IMR-90 (cell line): Measurements from ENCODE around the gene CAMK2D. TPM values are rescaled to one million over a fixed set of nuclear protein-coding genes. Genes with fewer than 3 reads are reported as not detected.

ENCODE experiments used
- ATAC-seq: fragments of 200-7000 bp; cut with Tn5 transposase; 2 replicates; pipeline ENCODE4 v1.9.1; 2020; ENCODE audit warnings: low read depth, mild to moderate bottlenecking, moderate library complexity
- BruUV-seq: library from RNA; stranded (reverse); fragments of 400-500 nt; replicated peaks from 2 replicates; lab custom pipeline; 2021; lab: Mats Ljungman, UMichigan
- CTCF ChIA-PET: fragments of 300-600 bp; formaldehyde crosslinking; extraction: SDS; loops from one replicate; lab custom pipeline; 2021; ENCODE audit warnings: antibody characterized with exemption; lab: Yijun Ruan, JAX
- POLR2A ChIA-PET: fragments of 300-600 bp; sonication (Branson Sonifier 250); formaldehyde crosslinking; loops from one replicate; lab custom pipeline; 2022; ENCODE audit warnings: antibody characterized with exemption; ENCODE audit not compliant: unreplicated experiment; lab: Charles Lee
- DNase-seq: peaks from one replicate; pipeline ENCODE4 v3.0.0; 2013
- H2AFZ ChIP-seq: replicated peaks from 2 replicates; pipeline ENCODE3; 2013; ENCODE audit warnings: low read length, mild to moderate bottlenecking; ENCODE audit not compliant: poor library complexity
- H2AK5ac ChIP-seq: 2 replicates; pipeline ENCODE4 v1.6.1; 2013; ENCODE audit warnings: low read depth, low read length, inconsistent platforms
- H2AK9ac ChIP-seq: replicated peaks from 2 replicates; pipeline ENCODE3; 2013; ENCODE audit warnings: mild to moderate bottlenecking, low read depth, low read length, moderate library complexity; ENCODE audit not compliant: poor library complexity
- H2BK120ac ChIP-seq: 2 replicates; pipeline ENCODE4 v1.6.1; 2013; ENCODE audit warnings: low read depth, low read length, inconsistent platforms
- H2BK15ac ChIP-seq: 3 replicates; pipeline ENCODE4 v1.6.1; 2013; ENCODE audit warnings: low read depth, low read length, inconsistent platforms
- H2BK20ac ChIP-seq: 2 replicates; pipeline ENCODE4 v1.6.1; 2013; ENCODE audit warnings: low read depth, mild to moderate bottlenecking, inconsistent platforms, low read length, moderate library complexity
- H2BK5ac ChIP-seq: 2 replicates; pipeline ENCODE4 v1.6.1; 2013; ENCODE audit warnings: mild to moderate bottlenecking, low read depth, low read length, inconsistent platforms; ENCODE audit not compliant: poor library complexity, severe bottlenecking
- H3K14ac ChIP-seq: replicated peaks from 2 replicates; pipeline ENCODE4 v1.6.1; 2013; ENCODE audit warnings: low read depth, low read length, inconsistent platforms
- H3K18ac ChIP-seq: 2 replicates; pipeline ENCODE4 v1.6.1; 2013; ENCODE audit warnings: low read depth, low read length, control low read depth
- H3K23ac ChIP-seq: 2 replicates; pipeline ENCODE4 v1.6.1; 2013; ENCODE audit warnings: low read depth, low read length, inconsistent platforms
- H3K27ac ChIP-seq: 2 replicates; pipeline ENCODE4 v1.5.1; 2013; ENCODE audit warnings: mild to moderate bottlenecking, control low read depth, low read length; ENCODE audit not compliant: insufficient read depth
- H3K27me3 ChIP-seq: 2 replicates; pipeline ENCODE4 v1.6.1; 2013; ENCODE audit warnings: low read length; ENCODE audit not compliant: control insufficient read depth, insufficient read depth
- H3K36me3 ChIP-seq: 2 replicates; pipeline ENCODE4 v1.6.1; 2013; ENCODE audit warnings: low read length, mixed read lengths; ENCODE audit not compliant: control insufficient read depth, insufficient read depth
- H3K4ac ChIP-seq: 2 replicates; pipeline ENCODE4 v1.6.1; 2013; ENCODE audit warnings: low read depth, low read length, inconsistent platforms
- H3K4me1 ChIP-seq: 2 replicates; pipeline ENCODE4 v1.6.1; 2013; ENCODE audit warnings: low read length, mixed read lengths; ENCODE audit not compliant: control insufficient read depth, insufficient read depth
- H3K4me2 ChIP-seq: 2 replicates; pipeline ENCODE4 v1.6.1; 2013; ENCODE audit warnings: low read depth, mild to moderate bottlenecking, control low read depth, low read length, moderate library complexity
- H3K4me3 ChIP-seq: 2 replicates; pipeline ENCODE4 v1.5.1; 2013; ENCODE audit warnings: low read depth, mild to moderate bottlenecking, control low read depth, low read length, moderate library complexity; ENCODE audit not compliant: insufficient read depth
- H3K56ac ChIP-seq: 2 replicates; pipeline ENCODE4 v1.6.1; 2013; ENCODE audit warnings: low read length, inconsistent platforms; ENCODE audit not compliant: insufficient read depth; ENCODE audit errors: extremely low read depth
- H3K79me1 ChIP-seq, 2 experiments: 2 replicates each; pipeline ENCODE4 v1.6.1; 2013; ENCODE audit warnings: low read length in 2 of 2, inconsistent platforms in 1 of 2, low read depth in 1 of 2
- H3K9ac ChIP-seq: 2 replicates; pipeline ENCODE4 v1.6.1; 2013; ENCODE audit warnings: low read depth, low read length, control low read depth
- H3K9me1 ChIP-seq: 2 replicates; pipeline ENCODE4 v1.6.1; 2013; ENCODE audit warnings: low read length, inconsistent platforms; ENCODE audit not compliant: insufficient read depth
- H3K9me3 ChIP-seq: 2 replicates; pipeline ENCODE4 v1.6.1; 2013; ENCODE audit warnings: low read length; ENCODE audit not compliant: control insufficient read depth, insufficient read depth
- H4K20me1 ChIP-seq: 2 replicates; pipeline ENCODE4 v1.6.1; 2013; ENCODE audit warnings: low read length, inconsistent platforms; ENCODE audit not compliant: insufficient read depth
- H4K5ac ChIP-seq: 2 replicates; pipeline ENCODE4 v1.6.1; 2013; ENCODE audit warnings: mild to moderate bottlenecking, low read depth, low read length, control low read depth
- H4K8ac ChIP-seq, 2 experiments: 2 replicates each; pipeline ENCODE4 v1.6.1; 2013; ENCODE audit warnings: low read depth in 2 of 2, low read length in 2 of 2, control low read depth in 1 of 2, inconsistent platforms in 1 of 2
- H4K91ac ChIP-seq: 2 replicates; pipeline ENCODE4 v1.6.1; 2013; ENCODE audit warnings: low read depth, low read length, inconsistent platforms; ENCODE audit not compliant: insufficient read depth
- BHLHE40 ChIP-seq: fragments of 150-350 bp; IDR thresholded peaks from 2 replicates; pipeline ENCODE4 v1.6.1; 2016; ENCODE audit warnings: mild to moderate bottlenecking, low read depth, low read length
- CEBPB ChIP-seq: IDR thresholded peaks from 2 replicates; pipeline ENCODE4 v1.6.1; 2012; ENCODE audit warnings: low read depth, low read length, improper control_type of control experiment
- CHD1 ChIP-seq: IDR thresholded peaks from 2 replicates; pipeline ENCODE4 v1.6.1; 2012; ENCODE audit warnings: low read depth, low read length, improper control_type of control experiment
- ELK1 ChIP-seq: fragments of 150-350 bp; IDR thresholded peaks from 2 replicates; pipeline ENCODE4 v1.6.1; 2016; ENCODE audit warnings: low read depth, mild to moderate bottlenecking, low read length, moderate library complexity, borderline replicate concordance
- FOS ChIP-seq: fragments of 150-350 bp; IDR thresholded peaks from 2 replicates; pipeline ENCODE4 v1.6.1; 2016; ENCODE audit warnings: low read depth, low read length
- MAFK ChIP-seq: IDR thresholded peaks from 2 replicates; pipeline ENCODE4 v1.6.1; 2012; ENCODE audit warnings: low read depth, low read length, improper control_type of control experiment
- MAZ ChIP-seq: IDR thresholded peaks from 2 replicates; pipeline ENCODE4 v1.6.1; 2012; ENCODE audit warnings: low read depth, mild to moderate bottlenecking, low read length, improper control_type of control experiment, moderate library complexity, borderline replicate concordance
- MXI1 ChIP-seq: IDR thresholded peaks from 2 replicates; pipeline ENCODE4 v1.6.1; 2012; ENCODE audit warnings: low read depth, mild to moderate bottlenecking, low read length, moderate library complexity, borderline replicate concordance
- NFE2L2 ChIP-seq: fragments of 150-350 bp; IDR thresholded peaks from 2 replicates; pipeline ENCODE4 v1.6.1; 2016; ENCODE audit warnings: low read depth, mild to moderate bottlenecking, low read length
- POLR2A ChIP-seq: IDR thresholded peaks from 2 replicates; pipeline ENCODE4 v1.6.1; 2012; ENCODE audit warnings: mild to moderate bottlenecking, low read depth, low read length
- RAD21 ChIP-seq: IDR thresholded peaks from 2 replicates; pipeline ENCODE4 v1.6.1; 2012; ENCODE audit warnings: low read length, improper control_type of control experiment
- RCOR1 ChIP-seq: IDR thresholded peaks from 2 replicates; pipeline ENCODE4 v1.6.1; 2012; ENCODE audit warnings: mild to moderate bottlenecking, low read length, improper control_type of control experiment; ENCODE audit not compliant: insufficient replicate concordance
- RFX5 ChIP-seq: IDR thresholded peaks from 2 replicates; pipeline ENCODE4 v1.8.0; 2012; ENCODE audit warnings: low read depth, mild to moderate bottlenecking, low read length, moderate library complexity
- SMC3 ChIP-seq: fragments of 150-350 bp; IDR thresholded peaks from 2 replicates; pipeline ENCODE4 v1.6.1; 2016; ENCODE audit warnings: low read depth, mild to moderate bottlenecking, antibody characterized with exemption, low read length, moderate library complexity
- USF2 ChIP-seq: fragments of 150-350 bp; IDR thresholded peaks from 2 replicates; pipeline ENCODE4 v1.6.1; 2017; ENCODE audit warnings: mild to moderate bottlenecking, antibody characterized with exemption, low read length, low read depth
- WGBS, 2 experiments: methylation state at CpG; one replicate each; pipeline versions ENCODE4 v1.1.5 to v1.1.7; 2013; ENCODE audit warnings: missing lambda C conversion rate in 2 of 2; ENCODE audit not compliant: insufficient read length in 1 of 2; ENCODE audit errors: extremely low coverage in 2 of 2; 5-methylcytosine and 5-hydroxymethylcytosine counted together
- dilution Hi-C: fragments of 300-500 bp; cut with HindIII; formaldehyde crosslinking; loops from one replicate; pipeline ENCODE4 v1.14.3; 2018; ENCODE audit warnings: low sequenced_read_pairs; ENCODE audit not compliant: unreplicated experiment
- in situ Hi-C: fragments of 300-500 bp; cut with MboI; formaldehyde crosslinking; loops from 3 replicates; pipeline ENCODE4 v1.14.3; 2019; ENCODE audit warnings: low sequenced_read_pairs, inconsistent platforms, mixed read lengths
- intact Hi-C: fragments of 100-400 bp; cut with micrococcal nuclease; formaldehyde crosslinking; loops from 2 replicates; pipeline ENCODE4 v1.10.0; 2022
- polyA plus RNA-seq, 3 experiments: library from polyadenylated mRNA; depleted of rRNA; stranded (reverse); fragments of >200 nt; gene quantifications; 2 replicates each; pipeline ENCODE4 v1.2.3, GENCODE V29; 2012; ENCODE audit warnings: low replicate concordance in 1 of 3
- total RNA-seq: library from RNA; depleted of rRNA; stranded (reverse); fragments of >200 nt; gene quantifications from 2 replicates; pipeline ENCODE4 v1.2.3, GENCODE V29; 2012
- TF ChIP-seq, protein P1 (sequence below): conservative IDR thresholded peaks from 2 replicates; pipeline ENCODE4 v1.5.1; 2012; ENCODE audit warnings: mild to moderate bottlenecking, low read depth, low read length, improper control_type of control experiment

The CAMK2D gene
- total and polyA plus RNA-seq, 2 of the 4 experiments (the other 2 are of a cell fraction): 44.6 to 156 TPM

DNA sequence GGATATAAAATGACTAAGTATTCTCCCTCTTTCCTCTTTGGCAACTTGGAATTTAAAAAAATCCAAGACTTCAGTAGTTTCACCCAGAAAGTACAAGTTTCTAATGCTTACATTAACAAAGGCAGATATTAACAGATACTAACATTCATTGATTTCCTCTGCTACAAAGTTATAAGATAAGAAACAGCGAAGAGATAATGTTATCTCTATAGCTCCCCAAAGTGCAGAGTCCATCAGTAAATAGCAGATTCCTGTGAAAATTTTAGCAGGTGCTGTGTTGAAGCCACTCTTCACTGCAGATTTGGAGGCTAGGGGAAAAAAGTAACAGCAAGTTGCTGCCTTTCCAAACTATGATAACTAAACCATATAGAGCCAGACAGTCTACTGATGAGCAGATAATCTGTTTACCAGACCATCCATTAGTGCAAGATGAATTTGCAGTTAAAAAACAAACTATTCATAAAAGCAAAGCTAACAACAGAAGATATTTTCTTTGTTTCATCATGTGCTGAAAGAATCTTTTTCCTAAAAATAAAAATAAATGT lies 3.3 kb upstream of the CAMK2D start:
- H2BK120ac ChIP-seq: no peak overlapping the region
- H3K56ac ChIP-seq: no peak overlapping the region
- no peaks in the 10 kb centered on the region for H3K36me3 ChIP-seq
- in situ Hi-C loops: no loop called here
- no peak overlapping the region for H2BK15ac ChIP-seq
- H3K27me3 ChIP-seq: no peaks in the 10 kb centered on the region
- H2AK5ac ChIP-seq: no peak overlapping the region
- no peak overlapping the region for H3K4ac ChIP-seq
- DNase-seq (no peak), ATAC-seq (no peak)
- no peak overlapping the region for H3K23ac ChIP-seq
- BruUV-seq: no TSS peak
- no peak overlapping the region for H3K27ac ChIP-seq
- no peak overlapping the region for H3K18ac ChIP-seq
- no peak overlapping the region for H3K4me2 ChIP-seq
- CTCF ChIA-PET: no interaction called here
- intact Hi-C loops: loop anchor here (5.0 to 10.0 kb wide), 4 partner anchors 193 to 518 kb away; no protein-coding TSS in a partner anchor
- dilution Hi-C loops: no loop called here
- H2AK9ac ChIP-seq: no peak overlapping the region
- H2AFZ ChIP-seq: no peak overlapping the region
- no peaks in the 10 kb centered on the region for H3K9me3 ChIP-seq
- H4K5ac ChIP-seq: no peak overlapping the region
- WGBS, 2 experiments: no CpG with 5 or more reads among the region's 1 CpG
- H4K8ac ChIP-seq: no peak overlapping the region
- H2BK20ac ChIP-seq: no peak overlapping the region
- H3K4me1 ChIP-seq: no peaks in the 10 kb centered on the region
- H3K14ac ChIP-seq: no peak overlapping the region
- H3K4me3 ChIP-seq: no peak overlapping the region
- H3K9me1 ChIP-seq: no peaks in the 10 kb centered on the region
- H3K9ac ChIP-seq: no peak overlapping the region
- no peaks in the 10 kb centered on the region; the same call in 1 of the 2 replicates for H4K20me1 ChIP-seq
- TF ChIP-seq RAD21 (no peak), SMC3 (no peak), MAZ (no peak), CHD1 (no peak), MAFK (no peak), RFX5 (no peak), BHLHE40 (no peak), MXI1 (no peak), RCOR1 (no peak), USF2 (no peak), POLR2A (no peak), CEBPB (no peak), ELK1 (no peak), FOS (no peak), NFE2L2 (no peak)
- TF ChIP-seq, protein P1, sequence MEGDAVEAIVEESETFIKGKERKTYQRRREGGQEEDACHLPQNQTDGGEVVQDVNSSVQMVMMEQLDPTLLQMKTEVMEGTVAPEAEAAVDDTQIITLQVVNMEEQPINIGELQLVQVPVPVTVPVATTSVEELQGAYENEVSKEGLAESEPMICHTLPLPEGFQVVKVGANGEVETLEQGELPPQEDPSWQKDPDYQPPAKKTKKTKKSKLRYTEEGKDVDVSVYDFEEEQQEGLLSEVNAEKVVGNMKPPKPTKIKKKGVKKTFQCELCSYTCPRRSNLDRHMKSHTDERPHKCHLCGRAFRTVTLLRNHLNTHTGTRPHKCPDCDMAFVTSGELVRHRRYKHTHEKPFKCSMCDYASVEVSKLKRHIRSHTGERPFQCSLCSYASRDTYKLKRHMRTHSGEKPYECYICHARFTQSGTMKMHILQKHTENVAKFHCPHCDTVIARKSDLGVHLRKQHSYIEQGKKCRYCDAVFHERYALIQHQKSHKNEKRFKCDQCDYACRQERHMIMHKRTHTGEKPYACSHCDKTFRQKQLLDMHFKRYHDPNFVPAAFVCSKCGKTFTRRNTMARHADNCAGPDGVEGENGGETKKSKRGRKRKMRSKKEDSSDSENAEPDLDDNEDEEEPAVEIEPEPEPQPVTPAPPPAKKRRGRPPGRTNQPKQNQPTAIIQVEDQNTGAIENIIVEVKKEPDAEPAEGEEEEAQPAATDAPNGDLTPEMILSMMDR: no peak
- H3K79me1 ChIP-seq: peaks cover 5 to 12% of the 10 kb centered on the region in 2 experiments; a peak in 3 of 4 replicates
- POLR2A ChIA-PET: no interaction called here
- no peak overlapping the region for H4K91ac ChIP-seq
- H2BK5ac ChIP-seq: no peak overlapping the region
